K562 (cell line): Measurements from ENCODE around the gene TIMM8A. TPM values are rescaled to one million over a fixed set of nuclear protein-coding genes. Genes with fewer than 3 reads are reported as not detected.

Experiments
- ARID2 ChIP-seq: fragments of 450-650 bp; IDR thresholded peaks from 2 replicates; pipeline ENCODE4 v1.6.1; 2017; ENCODE audit warnings: antibody characterized with exemption, mild to moderate bottlenecking
- CEBPB ChIP-seq: fragments of 450-650 bp; IDR thresholded peaks from 2 replicates; pipeline ENCODE4 v1.6.1; 2016; ENCODE audit warnings: missing genetic modification characterization, missing compliant biosample characterization
- ESRRB ChIP-seq: fragments of 250-450 bp; sonication (Bioruptor Pico); IDR thresholded peaks from 2 replicates; pipeline ENCODE4 v1.5.0; 2020; ENCODE audit warnings: mild to moderate bottlenecking, moderate library complexity, borderline replicate concordance
- KLF6 ChIP-seq: fragments of 250-450 bp; sonication (Bioruptor Pico); IDR thresholded peaks from 2 replicates; pipeline ENCODE4 v1.4.0; 2020; ENCODE audit warnings: mild to moderate bottlenecking, moderate library complexity, borderline replicate concordance
- NONO ChIP-seq, 2 experiments: fragments of 200-400 bp in 1 of 2; fragments of 450-650 bp in 1 of 2; formaldehyde crosslinking in 1 of 2; IDR thresholded peaks; 2 replicates each; pipeline ENCODE4 v1.6.1; 2017; ENCODE audit warnings: low read depth in 2 of 2, mild to moderate bottlenecking in 2 of 2, moderate library complexity in 2 of 2, low read length in 1 of 2
- PBX2 ChIP-seq, 2 experiments: IDR thresholded peaks in 1 of 2; conservative IDR thresholded peaks in 1 of 2; 2 replicates each; pipeline ENCODE4 v1.6.1; 2016; ENCODE audit warnings: low read depth in 2 of 2, mild to moderate bottlenecking in 1 of 2, missing compliant biosample characterization in 1 of 2, missing genetic modification characterization in 1 of 2, moderate library complexity in 1 of 2
- SAFB2 ChIP-seq: fragments of 200-400 bp; formaldehyde crosslinking; IDR thresholded peaks from 2 replicates; pipeline ENCODE4 v1.6.1; 2018; ENCODE audit warnings: borderline replicate concordance, low read length, low read depth, moderate library complexity; ENCODE audit not compliant: severe bottlenecking
- polyA plus RNA-seq, 8 experiments: library from polyadenylated mRNA; depleted of rRNA in 4 of 8; stranded (reverse) in 5 of 8; unstranded in 3 of 8; fragments of >200 nt; fragmentation: Nextera tagmentation in 2 of 8; fragmentation: Illumina TruSeq in 1 of 8; extraction: Ambion mirVana in 2 of 8; extraction: Trizol in 1 of 8; gene quantifications; 2 replicates each; pipeline versions ENCODE4 v1.2.1 to v1.2.3, GENCODE V29; 2011 to 2014; ENCODE audit warnings: inconsistent platforms in 1 of 8, missing spikeins in 1 of 8
- total RNA-seq, 7 experiments: library from RNA; depleted of rRNA in 6 of 7; stranded (reverse); fragments of >200 nt in 6 of 7; fragmentation: Illumina TruSeq in 2 of 7; extraction: Trizol in 2 of 7; gene quantifications; 2 replicates each; pipeline versions ENCODE4 v1.2.1 to v1.2.3, GENCODE V29; 2011 to 2021; ENCODE audit warnings: low replicate concordance in 1 of 7
- TF ChIP-seq, protein P1 (sequence below): sonication (generic); formaldehyde crosslinking; IDR thresholded peaks from 2 replicates; pipeline ENCODE4 v1.8.0; 2022; ENCODE audit warnings: mild to moderate bottlenecking, missing genetic modification reagents
- TF ChIP-seq, protein P2 (sequence below): fragments of 450-650 bp; IDR thresholded peaks from 2 replicates; pipeline ENCODE4 v1.6.1; 2016; ENCODE audit warnings: low read depth
- TF ChIP-seq, protein P3 (sequence below): sonication (generic); formaldehyde crosslinking; IDR thresholded peaks from 2 replicates; pipeline ENCODE4 v1.8.1; 2022; ENCODE audit warnings: missing genetic modification reagents

TIMM8A gene
- total and polyA plus RNA-seq, 9 of the 15 experiments (the other 6 are each of a cell fraction or from before 2014, with no cell fraction given): 10.9 to 132 (median 41.1) TPM

GRCh38 chrX:101349193-101349562, 636 bp upstream of the TIMM8A start (continued):
- TF ChIP-seq, protein P1, sequence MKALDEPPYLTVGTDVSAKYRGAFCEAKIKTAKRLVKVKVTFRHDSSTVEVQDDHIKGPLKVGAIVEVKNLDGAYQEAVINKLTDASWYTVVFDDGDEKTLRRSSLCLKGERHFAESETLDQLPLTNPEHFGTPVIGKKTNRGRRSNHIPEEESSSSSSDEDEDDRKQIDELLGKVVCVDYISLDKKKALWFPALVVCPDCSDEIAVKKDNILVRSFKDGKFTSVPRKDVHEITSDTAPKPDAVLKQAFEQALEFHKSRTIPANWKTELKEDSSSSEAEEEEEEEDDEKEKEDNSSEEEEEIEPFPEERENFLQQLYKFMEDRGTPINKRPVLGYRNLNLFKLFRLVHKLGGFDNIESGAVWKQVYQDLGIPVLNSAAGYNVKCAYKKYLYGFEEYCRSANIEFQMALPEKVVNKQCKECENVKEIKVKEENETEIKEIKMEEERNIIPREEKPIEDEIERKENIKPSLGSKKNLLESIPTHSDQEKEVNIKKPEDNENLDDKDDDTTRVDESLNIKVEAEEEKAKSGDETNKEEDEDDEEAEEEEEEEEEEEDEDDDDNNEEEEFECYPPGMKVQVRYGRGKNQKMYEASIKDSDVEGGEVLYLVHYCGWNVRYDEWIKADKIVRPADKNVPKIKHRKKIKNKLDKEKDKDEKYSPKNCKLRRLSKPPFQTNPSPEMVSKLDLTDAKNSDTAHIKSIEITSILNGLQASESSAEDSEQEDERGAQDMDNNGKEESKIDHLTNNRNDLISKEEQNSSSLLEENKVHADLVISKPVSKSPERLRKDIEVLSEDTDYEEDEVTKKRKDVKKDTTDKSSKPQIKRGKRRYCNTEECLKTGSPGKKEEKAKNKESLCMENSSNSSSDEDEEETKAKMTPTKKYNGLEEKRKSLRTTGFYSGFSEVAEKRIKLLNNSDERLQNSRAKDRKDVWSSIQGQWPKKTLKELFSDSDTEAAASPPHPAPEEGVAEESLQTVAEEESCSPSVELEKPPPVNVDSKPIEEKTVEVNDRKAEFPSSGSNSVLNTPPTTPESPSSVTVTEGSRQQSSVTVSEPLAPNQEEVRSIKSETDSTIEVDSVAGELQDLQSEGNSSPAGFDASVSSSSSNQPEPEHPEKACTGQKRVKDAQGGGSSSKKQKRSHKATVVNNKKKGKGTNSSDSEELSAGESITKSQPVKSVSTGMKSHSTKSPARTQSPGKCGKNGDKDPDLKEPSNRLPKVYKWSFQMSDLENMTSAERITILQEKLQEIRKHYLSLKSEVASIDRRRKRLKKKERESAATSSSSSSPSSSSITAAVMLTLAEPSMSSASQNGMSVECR (CRISPR knock-in tag): no peak
- TF ChIP-seq CEBPB (tag): no peak
- no peak for TF ChIP-seq NONO (IDR thresholded peaks at IDR 0.05; ENCODE audit: low read depth in 2 of 2, low read length in 1 of 2)
- no peak for TF ChIP-seq KLF6 (CRISPR knock-in tag)
- TF ChIP-seq, protein P2, sequence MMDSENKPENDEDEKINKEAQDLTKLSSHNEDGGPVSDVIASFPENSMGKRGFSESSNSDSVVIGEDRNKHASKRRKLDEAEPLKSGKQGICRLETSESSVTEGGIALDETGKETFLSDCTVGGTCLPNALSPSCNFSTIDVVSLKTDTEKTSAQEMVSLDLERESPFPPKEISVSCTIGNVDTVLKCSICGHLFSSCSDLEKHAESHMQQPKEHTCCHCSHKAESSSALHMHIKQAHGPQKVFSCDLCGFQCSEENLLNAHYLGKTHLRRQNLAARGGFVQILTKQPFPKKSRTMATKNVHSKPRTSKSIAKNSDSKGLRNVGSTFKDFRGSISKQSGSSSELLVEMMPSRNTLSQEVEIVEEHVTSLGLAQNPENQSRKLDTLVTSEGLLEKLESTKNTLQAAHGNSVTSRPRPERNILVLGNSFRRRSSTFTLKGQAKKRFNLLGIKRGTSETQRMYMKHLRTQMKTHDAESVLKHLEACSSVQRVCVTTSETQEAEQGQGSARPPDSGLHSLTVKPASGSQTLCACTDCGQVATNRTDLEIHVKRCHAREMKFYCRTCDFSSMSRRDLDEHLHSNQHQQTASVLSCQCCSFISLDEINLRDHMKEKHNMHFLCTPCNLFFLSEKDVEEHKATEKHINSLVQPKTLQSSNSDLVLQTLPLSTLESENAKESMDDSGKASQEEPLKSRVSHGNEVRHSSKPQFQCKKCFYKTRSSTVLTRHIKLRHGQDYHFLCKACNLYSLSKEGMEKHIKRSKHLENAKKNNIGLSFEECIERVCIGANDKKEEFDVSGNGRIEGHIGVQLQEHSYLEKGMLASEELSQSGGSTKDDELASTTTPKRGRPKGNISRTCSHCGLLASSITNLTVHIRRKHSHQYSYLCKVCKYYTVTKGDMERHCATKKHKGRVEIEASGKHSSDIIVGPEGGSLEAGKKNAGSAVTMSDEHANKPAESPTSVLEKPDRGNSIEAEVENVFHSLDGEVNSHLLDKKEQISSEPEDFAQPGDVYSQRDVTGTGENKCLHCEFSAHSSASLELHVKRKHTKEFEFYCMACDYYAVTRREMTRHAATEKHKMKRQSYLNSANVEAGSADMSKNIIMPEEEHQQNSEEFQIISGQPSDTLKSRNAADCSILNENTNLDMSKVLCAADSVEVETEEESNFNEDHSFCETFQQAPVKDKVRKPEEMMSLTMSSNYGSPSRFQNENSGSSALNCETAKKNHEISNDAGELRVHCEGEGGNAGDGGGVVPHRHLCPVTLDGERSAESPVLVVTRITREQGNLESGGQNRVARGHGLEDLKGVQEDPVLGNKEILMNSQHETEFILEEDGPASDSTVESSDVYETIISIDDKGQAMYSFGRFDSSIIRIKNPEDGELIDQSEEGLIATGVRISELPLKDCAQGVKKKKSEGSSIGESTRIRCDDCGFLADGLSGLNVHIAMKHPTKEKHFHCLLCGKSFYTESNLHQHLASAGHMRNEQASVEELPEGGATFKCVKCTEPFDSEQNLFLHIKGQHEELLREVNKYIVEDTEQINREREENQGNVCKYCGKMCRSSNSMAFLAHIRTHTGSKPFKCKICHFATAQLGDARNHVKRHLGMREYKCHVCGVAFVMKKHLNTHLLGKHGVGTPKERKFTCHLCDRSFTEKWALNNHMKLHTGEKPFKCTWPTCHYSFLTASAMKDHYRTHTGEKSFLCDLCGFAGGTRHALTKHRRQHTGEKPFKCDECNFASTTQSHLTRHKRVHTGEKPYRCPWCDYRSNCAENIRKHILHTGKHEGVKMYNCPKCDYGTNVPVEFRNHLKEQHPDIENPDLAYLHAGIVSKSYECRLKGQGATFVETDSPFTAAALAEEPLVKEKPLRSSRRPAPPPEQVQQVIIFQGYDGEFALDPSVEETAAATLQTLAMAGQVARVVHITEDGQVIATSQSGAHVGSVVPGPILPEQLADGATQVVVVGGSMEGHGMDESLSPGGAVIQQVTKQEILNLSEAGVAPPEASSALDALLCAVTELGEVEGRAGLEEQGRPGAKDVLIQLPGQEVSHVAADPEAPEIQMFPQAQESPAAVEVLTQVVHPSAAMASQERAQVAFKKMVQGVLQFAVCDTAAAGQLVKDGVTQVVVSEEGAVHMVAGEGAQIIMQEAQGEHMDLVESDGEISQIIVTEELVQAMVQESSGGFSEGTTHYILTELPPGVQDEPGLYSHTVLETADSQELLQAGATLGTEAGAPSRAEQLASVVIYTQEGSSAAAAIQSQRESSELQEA: no peak
- TF ChIP-seq SAFB2: no peak
- TF ChIP-seq ARID2: no peak
- TF ChIP-seq, protein P3, sequence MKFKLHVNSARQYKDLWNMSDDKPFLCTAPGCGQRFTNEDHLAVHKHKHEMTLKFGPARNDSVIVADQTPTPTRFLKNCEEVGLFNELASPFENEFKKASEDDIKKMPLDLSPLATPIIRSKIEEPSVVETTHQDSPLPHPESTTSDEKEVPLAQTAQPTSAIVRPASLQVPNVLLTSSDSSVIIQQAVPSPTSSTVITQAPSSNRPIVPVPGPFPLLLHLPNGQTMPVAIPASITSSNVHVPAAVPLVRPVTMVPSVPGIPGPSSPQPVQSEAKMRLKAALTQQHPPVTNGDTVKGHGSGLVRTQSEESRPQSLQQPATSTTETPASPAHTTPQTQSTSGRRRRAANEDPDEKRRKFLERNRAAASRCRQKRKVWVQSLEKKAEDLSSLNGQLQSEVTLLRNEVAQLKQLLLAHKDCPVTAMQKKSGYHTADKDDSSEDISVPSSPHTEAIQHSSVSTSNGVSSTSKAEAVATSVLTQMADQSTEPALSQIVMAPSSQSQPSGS (CRISPR knock-in tag): no peak
- no peak for TF ChIP-seq PBX2 (CRISPR knock-in tag; IDR thresholded peaks at IDR 0.05; ENCODE audit: low read depth)
- no peak for TF ChIP-seq PBX2 (tag; conservative IDR thresholded peaks at IDR 0.05; ENCODE audit: low read depth)
- TF ChIP-seq ESRRB (CRISPR knock-in tag): no peak
